Gastroesophageal sphincter (tissue), 4 donors: ENCODE data around the gene CAMK1D. TPM values are rescaled to one million over a fixed set of nuclear protein-coding genes. Genes with fewer than 3 reads are reported as not detected.

ENCODE experiments used
- ATAC-seq: fragments of 150-250 bp; one replicate; pipeline ENCODE4 v1.9.1; 2016; ENCODE audit warnings: mild to moderate bottlenecking, moderate library complexity
- H3K27ac ChIP-seq, 4 donors: fragments of 200-600 bp; sonication (generic) in 3 of 4; 1 replicate in 3 of 4; 2 replicates in 1 of 4; pipeline ENCODE4 v1.5.1; 2016 to 2019
- H3K27me3 ChIP-seq: fragments of 200-600 bp; sonication (generic); one replicate; pipeline ENCODE4 v1.5.1; 2019
- H3K36me3 ChIP-seq, 2 donors: fragments of 200-600 bp; sonication (generic); one replicate each; pipeline ENCODE4 v1.5.1; 2019; ENCODE audit warnings: control low read depth in 1 of 2
- H3K4me1 ChIP-seq, 3 donors: fragments of 200-600 bp; sonication (generic); 1 replicate in 2 of 3; 2 replicates in 1 of 3; pipeline ENCODE4 v1.5.1; 2016 to 2019; ENCODE audit warnings: control low read depth in 2 of 3
- H3K4me3 ChIP-seq, 2 donors: fragments of 200-600 bp; sonication (generic); one replicate each; pipeline ENCODE4 v1.5.1; 2019; ENCODE audit warnings: mild to moderate bottlenecking in 1 of 2, moderate library complexity in 1 of 2
- H3K9me3 ChIP-seq, 3 donors: fragments of 200-600 bp; sonication (generic); one replicate each; pipeline ENCODE4 v1.5.1; 2017 to 2019; ENCODE audit warnings: control low read depth in 2 of 3
- CTCF ChIP-seq, 4 experiments: fragments of 200-600 bp in 2 of 4; fragments of 450-650 bp in 2 of 4; sonication (generic) in 1 of 4; IDR thresholded peaks; one replicate each; pipeline ENCODE4 v1.5.1; 2017 to 2019; ENCODE audit warnings: antibody characterized with exemption in 4 of 4, mild to moderate bottlenecking in 2 of 4, moderate library complexity in 2 of 4
- EP300 ChIP-seq: sonication (generic); formaldehyde crosslinking; IDR thresholded peaks from one replicate; pipeline ENCODE4 v1.6.1; 2017; ENCODE audit warnings: antibody characterized with exemption, mild to moderate bottlenecking
- POLR2A ChIP-seq, 2 donors: fragments of 450-650 bp; IDR thresholded peaks; one replicate each; pipeline ENCODE4 v1.6.1; 2017; ENCODE audit warnings: antibody characterized with exemption in 2 of 2, mild to moderate bottlenecking in 2 of 2, moderate library complexity in 1 of 2
- POLR2AphosphoS5 ChIP-seq: sonication (generic); formaldehyde crosslinking; IDR thresholded peaks from one replicate; pipeline ENCODE4 v1.6.1; 2017; ENCODE audit warnings: antibody characterized with exemption
- WGBS, 2 donors: methylation state at CpG; one replicate each; pipeline ENCODE4 v1.1.5; 2018; ENCODE audit warnings: low coverage in 1 of 2; 5-methylcytosine and 5-hydroxymethylcytosine counted together
- total RNA-seq, 4 donors: library from RNA; depleted of rRNA; stranded (reverse); fragments of >200 nt; gene quantifications; one replicate each; pipeline ENCODE4 v1.1.0, GENCODE V29; 2016

The CAMK1D gene
- total RNA-seq, 4 donors from 2014 or later: 11.6 to 18.3 (median 15.3) TPM

GRCh38 chr10:12628153-12628552, 278.8 kb downstream of the CAMK1D start:
- TF ChIP-seq POLR2A (IDR thresholded peaks at IDR 0.05): no peak
- no peak for TF ChIP-seq CTCF (IDR thresholded peaks at IDR 0.05)
- no peak for TF ChIP-seq EP300
- no peak for TF ChIP-seq POLR2AphosphoS5
- no peak overlapping the region for H3K4me3 ChIP-seq
- H3K27me3 ChIP-seq: no peaks in the 10 kb centered on the region
- no peaks in the 10 kb centered on the region for H3K9me3 ChIP-seq
- no peak for ATAC-seq
- no peak overlapping the region for H3K27ac ChIP-seq
- 93% methylated on average over 2 of the region's 2 CpGs for WGBS, 2 donors
- peaks cover 0 to 14% (median 0%) of the 10 kb centered on the region in 3 donors for H3K4me1 ChIP-seq
- H3K36me3 ChIP-seq: no peaks in the 10 kb centered on the region

DNA sequence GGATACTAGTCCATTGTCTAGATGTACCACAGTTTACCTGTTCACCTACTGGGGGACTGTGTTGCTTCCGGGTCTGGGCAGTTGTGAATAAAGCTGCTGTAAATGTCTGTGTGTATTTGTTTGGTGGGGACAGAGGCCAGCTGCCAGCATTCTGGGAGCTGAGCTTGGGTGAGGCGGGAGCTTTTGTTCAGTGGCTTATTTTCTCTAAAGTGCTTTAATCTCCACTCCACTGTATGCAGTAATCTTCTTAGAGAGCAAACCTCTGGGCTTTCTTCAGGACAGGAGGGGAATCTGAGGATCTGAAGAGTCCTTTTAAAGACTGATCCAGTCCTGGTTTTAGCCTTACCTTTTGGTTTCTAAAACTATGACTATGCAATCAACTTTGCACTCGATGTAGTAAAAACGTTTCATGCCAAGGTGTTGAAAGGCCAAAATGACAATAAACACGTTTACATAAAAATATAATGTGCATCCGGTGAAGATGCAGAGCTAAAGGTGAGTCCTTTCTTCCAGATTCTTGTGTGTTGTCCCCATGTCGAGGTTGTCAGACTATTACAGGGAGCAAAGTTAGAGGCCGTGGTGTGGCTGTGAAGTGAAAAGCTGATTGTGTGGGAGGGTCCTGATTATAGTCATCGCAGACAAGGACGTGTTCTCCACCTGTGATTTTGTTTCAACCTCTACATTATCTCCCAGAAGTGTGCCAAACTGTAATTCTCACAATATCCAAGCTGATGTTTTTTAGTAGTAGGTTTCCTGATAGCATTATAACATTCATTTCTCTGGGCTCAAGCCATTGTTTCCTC, 279.8 kb downstream of the CAMK1D start:
- no peaks in the 10 kb centered on the region for H3K27me3 ChIP-seq
- peaks cover 0 to 14% (median 0%) of the 10 kb centered on the region in 3 donors for H3K4me1 ChIP-seq
- 46 to 53% methylated on average over 9 to 10 of the region's 10 CpGs for WGBS, 2 donors
- H3K27ac ChIP-seq: no peak overlapping the region
- H3K9me3 ChIP-seq: no peaks in the 10 kb centered on the region
- TF ChIP-seq POLR2A (IDR thresholded peaks at IDR 0.05): no peak
- no peak for TF ChIP-seq CTCF (IDR thresholded peaks at IDR 0.05)
- H3K4me3 ChIP-seq: no peak overlapping the region
- no peaks in the 10 kb centered on the region for H3K36me3 ChIP-seq
- ATAC-seq: no peak

DNA sequence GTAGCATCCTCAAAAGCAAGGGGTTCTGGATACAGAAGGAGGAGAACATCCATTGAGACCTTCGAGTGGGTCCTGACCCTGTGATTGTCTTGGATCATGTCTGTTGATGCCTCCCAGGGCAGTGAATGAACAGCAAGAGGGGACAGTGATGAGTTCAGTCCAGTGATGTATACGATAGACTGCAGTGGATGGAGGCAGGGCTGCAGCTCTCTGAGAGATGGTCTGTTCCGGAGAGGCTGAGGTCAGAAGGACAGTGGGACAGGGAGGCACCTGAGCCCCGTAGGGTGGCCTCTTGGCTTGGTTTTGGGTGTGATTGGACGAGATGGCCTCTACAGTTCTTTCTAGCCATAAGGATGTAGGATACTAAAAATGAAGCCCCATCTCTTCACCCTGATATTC, 280.4 kb downstream of the CAMK1D start:
- 64 to 96% methylated on average over 4 to 5 of the region's 5 CpGs for WGBS, 2 donors
- Histone ChIP-seq H3K36me3 (no peaks in the 10 kb centered on the region), H3K27me3 (no peaks in the 10 kb centered on the region), H3K9me3 (no peaks in the 10 kb centered on the region), H3K4me3 (no peak overlapping the region), H3K4me1 (peaks cover 0 to 14% (median 0%) of the 10 kb centered on the region in 3 donors), H3K27ac (no peak overlapping the region)
- ATAC-seq: no peak
- TF ChIP-seq EP300: no peak
- no peak for TF ChIP-seq POLR2A (IDR thresholded peaks at IDR 0.05)
- no peak for TF ChIP-seq POLR2AphosphoS5
- TF ChIP-seq CTCF (IDR thresholded peaks at IDR 0.05): no peak

GRCh38 chr10:12631216-12631615, 281.9 kb downstream of the CAMK1D start:
- no peak for ATAC-seq
- peaks cover 0 to 14% (median 0%) of the 10 kb centered on the region in 3 donors for H3K4me1 ChIP-seq
- WGBS, 2 donors: 65 to 70% methylated on average over 3 of the region's 3 CpGs
- no peak overlapping the region for H3K27ac ChIP-seq
- H3K9me3 ChIP-seq: no peaks in the 10 kb centered on the region
- TF ChIP-seq EP300: no peak
- no peak for TF ChIP-seq CTCF (IDR thresholded peaks at IDR 0.05)
- TF ChIP-seq POLR2AphosphoS5: no peak
- TF ChIP-seq POLR2A (IDR thresholded peaks at IDR 0.05): no peak
- H3K4me3 ChIP-seq: no peak overlapping the region
- H3K36me3 ChIP-seq: no peaks in the 10 kb centered on the region
- no peaks in the 10 kb centered on the region for H3K27me3 ChIP-seq
